HG03095 (cell line): ENCODE results near the gene UXS1.
"Not testable (repeated sequence)": the region's sequence is repeated elsewhere in the genome, so short reads cannot be mapped to it uniquely, and the experiment has no call there.

Experiments used
- ATAC-seq: cut with Tn5 transposase; IDR thresholded peaks from one replicate; pipeline ENCODE4 v1.9.1; 2021; ENCODE audit warnings: moderate library complexity; ENCODE audit not compliant: unreplicated experiment

Gene UXS1

DNA sequence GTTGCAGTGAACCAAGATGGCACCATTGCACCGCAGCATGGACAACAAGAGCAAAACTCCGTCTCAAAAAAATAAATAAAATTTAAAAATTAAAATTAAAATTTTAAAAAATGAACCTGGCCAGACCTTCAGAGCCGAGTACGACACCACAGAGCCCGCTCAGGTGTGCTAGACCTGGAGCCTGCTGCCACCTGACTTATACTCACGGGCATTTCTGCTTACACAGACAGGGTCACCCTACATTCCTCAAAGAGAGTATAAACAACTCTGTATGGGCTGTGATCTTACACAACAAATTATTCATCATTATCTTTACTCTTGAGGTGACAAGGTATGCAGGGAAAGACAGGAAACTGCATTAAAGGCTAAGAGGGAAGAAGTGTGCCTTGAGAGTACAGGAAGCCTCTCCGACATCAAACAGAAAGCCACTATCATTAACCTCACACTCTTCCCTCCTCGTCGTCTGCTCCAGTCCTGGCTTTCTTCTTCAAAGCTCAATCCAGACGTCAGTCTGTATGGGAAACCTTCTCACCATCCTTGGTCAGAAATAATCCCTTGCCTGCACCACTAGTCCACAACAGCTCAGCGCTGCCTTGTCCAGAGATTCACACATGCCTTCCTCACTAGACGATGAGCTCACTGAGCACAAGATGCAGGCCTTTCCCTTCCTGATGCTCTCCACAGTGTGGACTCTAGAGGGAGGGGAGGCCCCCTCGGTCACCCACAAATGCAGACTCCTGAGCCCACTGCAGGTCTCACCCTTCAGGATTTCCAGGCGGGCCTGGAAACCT, 56.2 kb downstream of the UXS1 start:
- ATAC-seq, result no peak

GRCh38 chr2:106131192-106131591, 62.9 kb downstream of the UXS1 start:
- ATAC-seq, result not testable (repeated sequence)

- ATAC-seq, result no peak
Observed at GRCh38 chr2:106130251-106130998, 63.7 kb downstream of the UXS1 start.

DNA sequence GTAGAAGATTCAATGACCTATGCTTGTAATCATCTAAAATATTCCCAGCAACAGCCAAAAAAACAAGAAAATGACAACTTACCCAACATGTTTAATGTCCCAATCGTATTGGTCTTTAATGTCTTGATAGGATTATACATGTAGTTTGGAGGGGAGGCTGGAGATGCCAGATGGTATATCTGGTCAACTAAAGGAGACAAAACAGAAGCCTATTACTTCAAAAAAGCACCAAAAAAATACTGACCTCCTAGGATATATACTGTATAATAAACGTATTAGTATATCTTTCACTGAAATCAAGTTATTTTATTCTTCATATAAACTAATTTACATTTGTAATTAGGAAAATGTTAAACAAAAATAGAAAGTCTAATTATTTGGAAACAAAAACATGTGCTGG, 64.5 kb downstream of the UXS1 start:
- no peak for ATAC-seq

DNA sequence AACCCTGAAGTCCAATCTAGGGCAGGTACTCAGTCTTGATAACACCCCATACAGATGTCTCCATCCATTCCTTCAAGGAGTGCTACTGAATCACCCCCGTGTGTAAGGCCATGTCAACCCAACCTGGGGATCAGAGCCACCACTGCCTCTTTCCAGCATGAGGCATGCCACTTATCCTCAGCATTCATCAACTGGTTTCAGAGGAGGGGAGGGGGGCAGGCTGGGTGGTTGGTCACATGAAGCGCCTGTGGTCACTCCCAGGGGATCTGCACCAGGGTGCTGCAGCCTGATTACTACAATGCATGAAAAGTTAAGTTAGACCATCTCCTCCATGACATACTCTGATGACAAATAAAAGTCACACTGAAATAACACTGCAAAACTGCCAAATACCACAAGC, 65.0 kb downstream of the UXS1 start:
- no peak for ATAC-seq

GRCh38 chr2:106127776-106128268, 66.3 kb downstream of the UXS1 start:
- no peak for ATAC-seq

GRCh38 chr2:106127282-106127771, 66.8 kb downstream of the UXS1 start:
- ATAC-seq, result no peak

- no peak for ATAC-seq
Observed at GRCh38 chr2:106126705-106127281, 67.3 kb downstream of the UXS1 start.

DNA sequence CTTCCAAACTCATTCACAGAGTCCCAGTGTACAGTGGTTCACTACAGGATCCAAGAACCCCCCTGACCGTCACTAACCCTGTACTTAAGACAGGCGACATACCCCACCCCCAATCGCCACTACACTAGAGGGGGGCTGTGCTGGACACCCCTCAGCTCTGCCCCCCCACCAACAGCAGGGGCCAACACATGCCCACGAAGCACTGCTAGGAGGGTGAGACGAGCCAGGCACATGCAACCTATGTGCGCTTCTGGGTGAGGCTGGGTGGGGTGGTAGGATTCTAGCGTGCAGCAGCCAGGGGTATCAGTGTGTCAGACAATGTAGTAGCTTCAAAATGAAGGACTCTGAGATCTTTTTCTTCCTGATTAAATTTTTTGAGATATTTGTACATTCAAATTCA, 67.8 kb downstream of the UXS1 start:
- ATAC-seq, result no peak

DNA sequence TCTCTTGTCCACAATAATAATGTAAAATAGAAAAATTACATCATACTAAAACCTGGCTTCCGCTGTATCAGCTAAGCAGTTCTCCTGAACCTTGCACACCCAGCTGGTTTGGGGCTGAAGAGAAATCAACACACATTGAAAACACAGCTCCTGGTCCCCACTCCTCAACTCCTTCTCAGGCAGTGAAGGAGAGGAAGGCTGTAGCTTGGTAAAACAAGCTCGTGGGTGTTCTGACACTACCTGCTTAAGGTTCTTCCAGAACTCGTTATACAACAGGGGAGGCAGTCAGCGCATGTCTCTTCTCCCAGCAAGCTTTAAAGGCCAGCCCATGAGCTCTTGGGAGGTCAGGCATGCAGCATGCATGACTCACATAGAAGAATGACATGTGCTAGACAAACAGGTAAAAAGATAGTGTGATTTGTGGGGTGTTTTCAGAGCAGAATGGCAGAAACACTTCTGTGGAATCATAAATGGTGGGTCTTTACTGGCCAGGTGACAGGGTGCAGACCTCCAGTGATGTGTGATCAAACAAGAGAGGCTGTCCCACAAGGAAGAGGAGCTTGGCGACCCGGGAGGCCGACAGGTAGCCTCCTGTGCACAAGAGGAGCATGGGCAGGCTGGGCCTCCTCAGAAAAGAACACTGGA, 69.1 kb downstream of the UXS1 start:
- no peak for ATAC-seq

- no peak for ATAC-seq
Observed at GRCh38 chr2:106124106-106124756, 69.9 kb downstream of the UXS1 start.

- no peak for ATAC-seq
Observed at GRCh38 chr2:106122157-106122556, 71.9 kb downstream of the UXS1 start.

- no peak for ATAC-seq
Observed at GRCh38 chr2:106120432-106120831, 73.7 kb downstream of the UXS1 start.

- no peak for ATAC-seq
Observed at GRCh38 chr2:106119074-106119473, 75.0 kb downstream of the UXS1 start.

DNA sequence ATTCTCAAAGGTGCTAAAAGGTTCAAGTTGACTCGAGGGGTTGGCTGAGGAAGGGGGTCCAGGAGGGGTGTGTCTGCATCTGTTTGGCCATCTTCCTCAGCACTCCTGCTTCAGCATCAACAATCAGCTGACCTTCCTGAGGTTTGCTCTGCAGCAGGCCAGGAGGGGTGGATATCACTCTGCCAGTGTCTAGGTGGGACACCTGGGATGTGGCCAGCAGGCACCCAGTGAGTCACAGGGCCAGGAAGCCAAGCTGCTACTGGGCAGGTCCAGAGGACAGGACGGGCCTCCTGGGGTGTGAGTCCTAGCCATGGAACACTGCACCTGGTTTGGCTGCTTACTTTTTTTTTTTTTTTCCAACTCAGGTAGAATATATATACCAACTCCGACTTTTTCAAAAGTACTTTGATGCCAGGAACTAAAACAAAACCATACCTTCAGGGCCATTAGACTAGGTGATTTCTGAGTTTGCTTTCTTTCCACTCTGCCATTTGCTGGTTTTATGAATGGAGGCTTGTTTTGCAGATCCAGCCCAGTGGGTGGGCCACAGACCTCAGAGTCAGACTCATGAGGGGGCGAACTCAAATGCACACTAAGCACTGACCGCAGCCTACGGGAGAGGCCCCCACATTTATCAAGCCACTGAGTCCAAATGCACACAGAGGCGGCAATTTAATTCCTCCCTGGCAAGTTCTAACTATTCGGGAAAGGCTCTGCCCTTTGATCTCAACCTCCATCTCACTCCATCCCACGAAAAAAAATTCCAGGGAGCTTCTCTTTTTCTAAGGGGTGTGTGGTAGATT, 76.0 kb downstream of the UXS1 start:
- no peak for ATAC-seq

DNA sequence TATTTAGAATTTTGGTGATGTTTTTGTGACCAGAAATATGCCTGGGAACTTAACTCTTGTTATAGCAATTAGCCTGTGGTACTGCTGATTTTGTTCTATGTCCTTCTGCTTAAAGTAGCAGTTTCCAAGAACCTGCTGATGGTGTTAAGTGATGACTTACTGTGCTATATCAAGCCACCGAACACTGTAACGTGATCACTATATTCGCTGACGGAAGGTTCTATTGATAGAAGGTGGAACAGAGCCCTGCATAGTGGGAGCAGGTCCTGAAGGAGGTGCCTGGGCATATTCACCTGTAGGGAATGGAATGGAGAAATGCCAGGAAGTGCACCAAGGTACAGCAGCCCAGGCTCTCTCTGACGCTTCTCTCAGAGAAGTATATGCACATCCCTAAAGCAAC, 76.8 kb downstream of the UXS1 start:
- no peak for ATAC-seq

DNA sequence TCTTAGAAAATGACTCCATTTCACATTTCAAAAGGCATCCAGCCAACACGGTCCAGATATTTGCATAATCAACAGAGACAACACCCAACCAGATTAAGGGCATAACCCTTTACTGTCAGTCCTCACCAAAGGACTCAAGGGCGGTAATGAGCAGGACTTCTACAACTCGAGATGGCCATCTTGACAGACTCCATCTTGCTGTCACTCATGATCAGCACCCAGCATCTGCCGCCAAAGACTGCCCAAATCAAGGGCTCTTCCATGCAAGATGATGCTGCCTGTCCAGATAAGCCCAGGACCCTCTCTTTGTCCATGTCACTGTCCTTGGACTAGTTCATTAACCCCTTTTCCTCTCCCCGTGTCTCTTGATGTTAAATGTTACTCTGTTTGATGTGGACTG, 77.9 kb downstream of the UXS1 start:
- no peak for ATAC-seq

DNA sequence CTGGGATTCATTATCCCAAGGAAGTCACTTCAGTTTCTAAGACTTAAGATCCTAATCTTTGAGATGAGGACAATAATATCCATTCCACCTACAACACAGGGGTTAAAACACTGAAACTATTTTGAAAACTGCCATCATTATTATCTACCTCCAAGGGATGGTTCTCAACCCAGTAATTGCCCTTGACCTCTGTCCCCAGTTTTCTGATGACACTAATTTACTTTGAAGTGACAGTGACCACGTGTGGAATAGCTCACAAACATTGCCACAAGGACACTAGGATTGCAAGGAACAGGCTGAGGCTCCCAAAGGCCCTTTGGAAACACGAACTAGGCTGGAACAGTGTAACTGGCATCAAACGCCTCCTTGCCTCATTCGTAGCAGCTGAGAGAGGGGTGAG, 78.4 kb downstream of the UXS1 start:
- ATAC-seq, result no peak

DNA sequence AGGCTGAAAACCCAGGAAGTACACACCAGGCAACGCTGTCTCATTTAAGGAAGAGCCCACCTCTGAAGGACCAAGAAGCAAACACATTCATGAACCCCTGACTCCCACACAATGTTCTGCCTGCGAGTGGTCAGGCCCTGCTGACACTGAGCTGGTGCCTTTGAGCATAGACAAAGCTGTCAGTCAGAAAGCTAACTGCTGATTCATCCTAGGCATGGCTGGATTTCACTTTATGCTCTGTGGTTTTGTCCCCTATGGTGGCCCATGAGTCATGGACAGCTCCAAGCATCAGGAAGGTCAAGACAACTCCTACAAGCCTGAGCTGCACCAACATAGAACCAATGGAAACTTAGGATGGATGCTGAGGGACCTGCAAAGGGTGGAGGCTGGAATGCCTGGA, 78.9 kb downstream of the UXS1 start:
- no peak for ATAC-seq

DNA sequence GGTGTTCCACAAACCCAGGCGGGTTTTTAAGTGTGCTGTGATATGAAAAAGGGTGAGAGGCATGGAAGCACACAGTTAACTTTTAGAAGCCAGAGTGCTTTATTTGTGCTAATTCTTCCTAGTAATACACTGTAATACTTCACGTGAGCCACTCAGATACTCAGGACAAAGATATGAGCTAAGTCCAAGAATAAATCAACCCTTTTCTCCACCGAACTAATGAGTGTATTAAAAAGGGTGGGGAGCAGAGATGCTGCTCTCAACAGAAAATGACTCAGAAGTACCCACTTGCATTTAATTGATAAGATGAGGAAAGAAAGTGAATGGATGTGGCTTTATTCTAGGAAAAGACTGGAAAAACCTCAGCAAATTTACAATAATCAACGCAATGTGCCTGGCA, 79.9 kb downstream of the UXS1 start:
- no peak for ATAC-seq
